GM10248 (cell line): ENCODE measurements around the gene GPSM1.
A peak's percentile ranks its signal among the peaks of the same experiment; 100 is the strongest.

Experiments
- CTCF ChIA-PET: fragments of 300-600 bp; sonication (Branson Sonifier 250); formaldehyde crosslinking; extraction: SDS; loops from one replicate; lab custom pipeline; 2021; ENCODE audit warnings: antibody characterized with exemption; lab: Yijun Ruan, JAX
- POLR2A ChIA-PET: fragments of 350-650 bp; sonication (Branson Sonifier 250); formaldehyde crosslinking; extraction: SDS; loops from one replicate; lab custom pipeline; 2020; ENCODE audit warnings: antibody characterized with exemption; lab: Yijun Ruan, JAX
- DNase-seq: peaks from one replicate; pipeline ENCODE4 v3.0.0; 2012; ENCODE audit errors: extremely low spot score
- CTCF ChIP-seq: IDR thresholded peaks from 2 replicates; pipeline ENCODE4 v1.5.1; 2012; ENCODE audit warnings: mild to moderate bottlenecking, low read depth; ENCODE audit errors: extremely low read depth, missing control alignments, control extremely low read depth

The GPSM1 gene

GRCh38 chr9:136314056-136314416 lies 13.3 kb upstream of the GPSM1 start:
- POLR2A ChIA-PET, result no interaction called here

GRCh38 chr9:136314944-136315343 lies 12.4 kb upstream of the GPSM1 start:
- CTCF ChIA-PET, result no interaction called here
- no peak for TF ChIP-seq CTCF
- POLR2A ChIA-PET, result no interaction called here
- DNase-seq, result no peak

More at GRCh38 chr9:136314056-136314416, 13.3 kb upstream of the GPSM1 start:
- CTCF ChIA-PET, result no interaction called here
- TF ChIP-seq CTCF, result no peak
- DNase-seq, result no peak

- POLR2A ChIA-PET, result no interaction called here
- TF ChIP-seq CTCF, result peak; percentile 0
- CTCF ChIA-PET, result no interaction called here
- no peak for DNase-seq
Observed at GRCh38 chr9:136316271-136316751, 11.0 kb upstream of the GPSM1 start.

GRCh38 chr9:136316896-136317676 lies 10.3 kb upstream of the GPSM1 start:
- CTCF ChIA-PET, result no interaction called here
- TF ChIP-seq CTCF, result no peak
- POLR2A ChIA-PET, result no interaction called here
- no peak for DNase-seq

- DNase-seq, result no peak
- ChIA-PET POLR2A (no interaction called here), CTCF (no interaction called here)
- TF ChIP-seq CTCF, result no peak
Observed at GRCh38 chr9:136317695-136318094, 9.6 kb upstream of the GPSM1 start.

GRCh38 chr9:136318111-136318775 lies 9.1 kb upstream of the GPSM1 start:
- TF ChIP-seq CTCF, result no peak
- CTCF ChIA-PET, result no interaction called here
- DNase-seq, result no peak
- POLR2A ChIA-PET, result no interaction called here
